ENCODE results near the gene RHOB.

GRCh38 chr2:20471148-20471547 is 24.3 kb downstream of the RHOB start:
- TF ChIP-seq EZH2 (IDR thresholded peaks at IDR 0.05) (no peak), POLR2AphosphoS5 (IDR thresholded peaks at IDR 0.05; ENCODE audit: borderline replicate concordance, low read depth, low read length) (no peak), FOXP2 (optimal IDR thresholded peaks at IDR 0.05; ENCODE audit: control extremely low read depth, extremely low read length, insufficient read depth) (no peak)

All from SK-N-MC (cell line).